ENCODE results near the gene OR56B4.

GRCh38 chr11:6152126-6152525 lies 44.6 kb downstream of the OR56B4 start:
- TF ChIP-seq CTCF (conservative IDR thresholded peaks at IDR 0.05 in 1 of 2, IDR thresholded peaks at IDR 0.05 in 1 of 2; ENCODE audit: extremely low read depth in 1 of 2, insufficient read depth in 1 of 2, low read depth in 1 of 2, low read length in 2 of 2), result no peak
- no peak for TF ChIP-seq EZH2 (IDR thresholded peaks at IDR 0.05; ENCODE audit: borderline replicate concordance, low read length)
